Kidney (tissue), 14 donors: Measurements from ENCODE around the gene SLC38A11. TPM values are rescaled to one million over a fixed set of nuclear protein-coding genes. Genes with fewer than 3 reads are reported as not detected.

Source experiments
- DNase-seq, 5 donors: peaks; one replicate each; pipeline ENCODE4 v3.0.0-alpha.2; 2013 to 2020
- FAIRE-seq: peaks from 2 replicates; lab custom pipeline; 2012; peaks lifted over from hg19 to GRCh38; lab: Jason Lieb, UNC
- H3K27ac ChIP-seq, 2 donors: one replicate each; pipeline ENCODE4 v1.7.0; 2013; ENCODE audit warnings: low read depth in 2 of 2, low read length in 2 of 2, inconsistent platforms in 1 of 2
- H3K27me3 ChIP-seq: one replicate; pipeline ENCODE4 v1.7.1; 2013; ENCODE audit warnings: low read length, inconsistent platforms; ENCODE audit not compliant: control insufficient read depth, insufficient read depth
- H3K36me3 ChIP-seq, 3 donors: one replicate each; pipeline versions ENCODE4 v1.7.0 to v1.7.1; 2013; ENCODE audit warnings: low read length in 3 of 3, control low read depth in 1 of 3, inconsistent platforms in 1 of 3; ENCODE audit not compliant: insufficient read depth in 3 of 3, control insufficient read depth in 2 of 3
- H3K4me1 ChIP-seq, 3 donors: one replicate each; pipeline versions ENCODE4 v1.7.0 to v1.7.1; 2013; ENCODE audit warnings: low read length in 3 of 3, inconsistent platforms in 1 of 3, low read depth in 1 of 3; ENCODE audit not compliant: control insufficient read depth in 2 of 3, insufficient read depth in 2 of 3
- H3K4me3 ChIP-seq, 3 donors: one replicate each; pipeline versions ENCODE4 v1.7.0 to v1.8.1; 2013; ENCODE audit warnings: low read length in 3 of 3, control low read depth in 1 of 3, inconsistent platforms in 1 of 3
- H3K9ac ChIP-seq, 3 donors: one replicate each; pipeline versions ENCODE4 v1.7.0 to v1.7.1; 2013; ENCODE audit warnings: low read length in 3 of 3, control low read depth in 1 of 3, inconsistent platforms in 1 of 3
- H3K9me3 ChIP-seq, 3 donors: one replicate each; pipeline versions ENCODE4 v1.7.0 to v1.7.1; 2013; ENCODE audit warnings: low read length in 3 of 3, control low read depth in 1 of 3, inconsistent platforms in 1 of 3; ENCODE audit not compliant: control insufficient read depth in 2 of 3, insufficient read depth in 1 of 3
- CTCF ChIP-seq: IDR thresholded peaks from 3 replicates; pipeline ENCODE4 v1.5.1; 2012; ENCODE audit warnings: mild to moderate bottlenecking, moderate library complexity, borderline replicate concordance; ENCODE audit not compliant: insufficient read depth; ENCODE audit errors: extremely low read depth
- intact Hi-C: fragments of 100-400 bp; cut with DNase I; formaldehyde crosslinking; loops from one replicate; pipeline ENCODE4 v1.11.1; 2022
- polyA plus RNA-seq: library from polyadenylated mRNA; stranded (reverse); fragments of 350-450 nt; fragmentation: Illumina TruSeq; extraction: RNeasy Lipid Tissue Mini Kit (QIAGEN cat#74804); gene quantifications from one replicate; pipeline ENCODE4 v1.2.3, GENCODE V29; 2014; ENCODE audit warnings: low read depth, low replicate concordance; ENCODE audit not compliant: insufficient read depth
- total RNA-seq: library from RNA; stranded (reverse); fragmentation: NEBNext Ultra II Directional; extraction: Animal tissue kit (Norgen Biotek cat#: 25700); gene quantifications from one replicate; pipeline ENCODE4 v1.2.1, GENCODE V29; 2021
- donor health status: control.
- donor health status: control.
- donor health status: control.
- donor health status: control.
- donor health status: control.
- donor health status: DM: yes; HTN: yes; CAD: no.
- donor health status: Normal renal cell carcinoma (clear cell type).

The SLC38A11 gene
- total and polyA plus RNA-seq, 2 donors from 2014 or later: 6.5 to 20.0 TPM

GRCh38 chr2:164846276-164846675, 109.0 kb downstream of the SLC38A11 start:
- DNase-seq (no peak), FAIRE-seq (no peak)
- H3K4me1 ChIP-seq: no peaks in the 10 kb centered on the region
- intact Hi-C loops: no loop called here
- H3K36me3 ChIP-seq: no peaks in the 10 kb centered on the region
- peak overlapping the region in 2 of 3 donors; percentile 23 to 46 for H3K4me3 ChIP-seq
- no peaks in the 10 kb centered on the region for H3K27me3 ChIP-seq
- H3K9me3 ChIP-seq: no peaks in the 10 kb centered on the region
- peak overlapping the region; percentile 59 to 84 for H3K27ac ChIP-seq
- TF ChIP-seq CTCF: no peak
- peak overlapping the region in 1 of 3 donors; percentile 42 for H3K9ac ChIP-seq

Other genes with a start within 250 kb of the SLC38A11 start
- 205 TPM for gene COBLL1, start 113.7 kb downstream of the SLC38A11 start, total RNA-seq
- 39.7 TPM for gene COBLL1, start 113.7 kb downstream of the SLC38A11 start, polyA plus RNA-seq
- 6.3 TPM for gene SCN3A, start 248.5 kb upstream of the SLC38A11 start, total RNA-seq
- 0.11 TPM for gene SCN3A, start 248.5 kb upstream of the SLC38A11 start, polyA plus RNA-seq